ENCODE data around the gene HSD11B1L.

Gene HSD11B1L

DNA sequence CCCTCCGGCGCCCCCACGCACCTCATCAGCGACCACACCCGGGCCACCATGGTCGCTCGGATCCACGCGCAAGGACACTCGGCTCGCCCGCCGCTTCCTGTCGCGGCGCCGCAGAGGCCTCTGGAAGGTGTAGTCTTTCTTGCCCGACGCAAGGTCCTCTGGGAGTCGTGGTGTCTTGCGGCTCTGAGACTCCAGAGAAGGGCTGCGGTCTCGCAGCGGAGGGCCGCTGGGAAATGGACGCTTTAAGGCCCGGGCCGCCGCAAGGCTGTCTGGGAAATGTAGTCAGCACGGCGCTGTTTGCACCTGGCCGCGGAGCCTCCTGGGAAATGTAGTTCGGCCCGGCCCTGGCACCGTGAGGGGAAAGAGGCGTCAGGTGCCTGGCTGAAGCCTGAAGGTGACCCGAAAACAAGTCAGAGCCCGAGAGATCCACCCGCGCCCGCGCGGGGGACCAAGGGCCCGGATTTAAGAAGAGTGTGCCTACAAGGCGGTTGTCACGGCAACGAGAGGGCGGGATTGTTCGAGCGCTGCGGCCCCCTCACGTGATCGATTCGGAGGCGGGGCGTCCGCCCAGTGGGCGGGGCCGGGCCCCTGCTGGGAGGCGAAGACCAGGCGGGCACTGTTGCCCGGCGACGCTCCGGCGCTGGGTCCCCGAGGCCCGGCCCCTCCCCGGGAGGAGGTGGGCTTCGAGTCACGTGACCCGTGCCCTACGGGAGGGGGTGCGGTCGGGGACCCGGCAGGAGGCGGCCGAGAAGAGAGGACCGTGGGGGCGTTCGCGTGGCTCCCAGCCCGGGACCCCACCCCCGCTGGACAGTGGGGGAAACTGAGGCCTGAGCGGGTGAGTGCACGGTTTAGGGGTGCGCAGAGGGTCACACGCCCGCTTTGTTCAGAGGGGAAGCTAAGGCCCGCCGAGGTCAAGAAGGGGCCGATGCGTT lies at the start of gene HSD11B1L, which contains the start of gene MICOS13:
TSS of gene HSD11B1L (plus strand) at position 591 of the 932 bp plus-strand sequence. CDS start 3,806 bp downstream, outside the sequence.
TSS of gene MICOS13 (minus strand) at position 80 of the 932 bp plus-strand sequence. CDS start at position 50, 30 bp downstream.
- DNase-seq = peak; percentile 92 to 97

GRCh38 chr19:5631567-5632240 lies 49.1 kb upstream of the HSD11B1L start:
- DNase-seq = no peak

DNA sequence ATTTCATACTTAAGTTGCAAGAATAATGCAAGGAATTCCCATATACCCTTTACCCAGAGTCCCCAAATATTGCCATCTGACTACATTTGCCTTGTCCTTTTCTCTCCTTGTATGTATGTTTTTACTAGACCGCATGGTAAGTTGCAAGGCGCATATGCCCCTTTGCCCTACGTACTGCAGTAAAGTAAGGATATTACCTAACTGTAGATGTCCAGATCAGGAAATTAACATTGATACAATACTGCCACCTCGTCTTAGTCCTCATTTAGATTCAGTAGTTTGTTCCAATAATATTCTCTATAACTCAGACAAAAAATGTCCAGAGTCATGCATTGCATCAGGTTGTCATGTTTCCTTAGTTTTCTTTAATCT lies 48.6 kb upstream of the HSD11B1L start:
- no peak for DNase-seq

DNA sequence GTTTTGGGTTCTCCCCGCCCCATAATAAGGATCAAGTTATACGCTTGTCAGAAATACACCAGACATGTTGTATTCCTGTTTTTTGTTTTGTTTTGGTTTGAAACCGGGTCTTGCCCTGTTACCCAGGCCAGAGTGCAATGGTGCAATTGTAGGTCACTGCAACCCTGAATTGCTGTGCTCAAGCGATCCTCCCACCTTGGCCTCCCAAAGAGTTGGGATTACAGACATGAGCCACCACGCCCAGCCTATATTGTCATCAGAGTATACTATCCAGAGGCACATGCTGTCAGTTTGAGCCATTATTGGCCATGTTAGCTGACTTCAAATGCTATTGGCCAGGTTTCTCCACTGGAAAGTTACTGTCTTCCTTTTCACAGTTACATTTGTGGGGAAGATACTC lies 48.2 kb upstream of the HSD11B1L start:
- no peak for DNase-seq

- no peak for DNase-seq
These were observed 45.4 kb upstream of the HSD11B1L start for GRCh38 chr19:5635427-5635826.

DNA sequence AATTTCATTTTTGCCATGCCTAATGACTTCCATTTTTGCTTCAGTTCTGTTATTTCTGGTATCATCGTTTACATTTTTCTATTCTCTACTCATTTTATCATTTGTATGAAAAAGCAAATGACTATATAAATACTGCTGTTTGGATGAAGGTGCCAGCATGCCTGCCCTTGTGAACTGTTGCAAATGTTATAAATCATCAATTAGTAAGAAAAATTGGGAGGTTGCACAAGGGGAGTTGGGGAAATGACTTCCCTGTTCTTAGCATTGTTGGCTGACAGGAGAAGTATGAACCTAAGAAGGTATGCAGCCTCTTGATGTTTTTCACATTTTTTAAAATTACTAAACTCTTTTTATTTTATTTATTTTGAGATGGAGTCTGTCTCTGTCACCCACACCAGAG lies 42.9 kb upstream of the HSD11B1L start:
- DNase-seq = no peak

- no peak for DNase-seq
These were observed 39.7 kb upstream of the HSD11B1L start for GRCh38 chr19:5641171-5641570.

- no peak for DNase-seq
These were observed 38.6 kb upstream of the HSD11B1L start for GRCh38 chr19:5642204-5642603.

DNA sequence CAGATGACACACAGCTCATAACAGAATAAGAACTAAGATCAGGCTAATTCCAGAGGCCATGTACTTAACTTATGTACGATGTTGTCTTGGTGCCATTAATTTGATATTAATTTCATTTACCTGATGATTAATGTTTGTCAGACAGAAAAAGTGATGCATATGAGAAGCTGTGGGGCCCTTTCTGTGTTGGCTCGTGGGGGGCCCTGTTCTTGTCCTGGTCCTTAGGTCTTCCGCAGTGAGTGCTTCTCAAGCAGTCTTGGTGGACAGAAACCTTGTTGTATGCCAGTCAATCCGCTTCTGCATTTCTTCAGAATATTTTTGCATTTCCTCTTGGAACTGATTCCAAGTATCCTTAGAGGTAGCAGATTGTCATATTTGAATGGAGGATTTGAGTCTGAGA lies 37.8 kb upstream of the HSD11B1L start:
- no peak for DNase-seq

DNA sequence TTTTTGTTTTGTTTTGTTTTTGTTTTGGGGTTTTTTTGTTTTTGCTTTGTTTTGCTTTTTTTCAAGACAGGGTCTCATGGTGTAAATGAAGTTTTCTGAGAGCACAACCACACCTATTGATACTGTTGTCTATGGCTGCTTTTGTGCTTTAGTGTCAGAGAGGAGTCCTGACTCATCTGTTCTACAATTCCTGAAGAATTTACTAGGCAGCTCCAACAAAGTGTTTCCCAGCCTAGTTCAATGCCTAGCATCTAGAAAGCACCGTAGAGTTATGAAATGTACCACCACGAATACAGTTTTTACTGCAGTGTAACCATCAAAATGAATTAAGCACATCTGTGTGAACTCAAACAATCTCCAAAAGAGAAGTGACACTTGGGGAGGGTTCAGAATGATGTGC lies 36.8 kb upstream of the HSD11B1L start:
- no peak for DNase-seq

DNA sequence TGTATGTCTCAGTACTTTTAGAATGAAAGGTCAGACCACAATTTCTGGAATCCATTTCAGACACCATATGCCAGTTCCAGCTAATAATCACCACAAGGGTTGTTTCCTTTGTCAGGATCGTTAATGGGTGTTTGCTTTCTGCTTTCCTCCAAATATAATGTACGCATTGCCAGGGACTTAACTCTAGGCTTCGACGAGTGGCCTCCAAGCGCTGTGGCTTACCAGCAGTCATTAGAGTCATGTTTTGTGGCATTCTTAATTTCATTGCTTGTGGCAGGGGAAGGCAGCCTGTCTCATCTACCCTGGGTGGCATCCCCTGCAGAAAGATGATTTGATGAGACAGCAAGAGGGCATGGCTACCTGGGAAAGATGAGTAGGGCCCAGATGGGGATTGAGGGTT lies 35.4 kb upstream of the HSD11B1L start:
- no peak for DNase-seq

DNA sequence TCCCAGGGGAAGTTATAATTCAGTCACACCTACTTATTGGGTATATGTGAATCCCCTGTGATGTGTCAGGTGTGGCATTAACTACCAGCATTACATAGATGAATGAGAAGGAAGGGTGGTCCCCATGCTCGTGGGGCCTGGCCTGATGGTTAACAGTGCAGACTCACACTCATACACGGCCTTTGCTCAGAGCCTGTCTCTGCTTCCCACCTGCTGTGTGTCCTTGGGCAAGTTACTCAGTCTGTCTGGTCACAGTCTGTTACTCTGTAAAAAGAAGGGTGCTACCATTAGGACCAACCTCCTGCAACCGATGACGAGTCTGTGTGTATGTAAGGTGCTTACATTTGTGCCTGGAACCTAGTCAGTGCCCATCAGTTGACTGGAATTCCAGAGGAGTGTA lies 34.1 kb upstream of the HSD11B1L start:
- DNase-seq = no peak

DNA sequence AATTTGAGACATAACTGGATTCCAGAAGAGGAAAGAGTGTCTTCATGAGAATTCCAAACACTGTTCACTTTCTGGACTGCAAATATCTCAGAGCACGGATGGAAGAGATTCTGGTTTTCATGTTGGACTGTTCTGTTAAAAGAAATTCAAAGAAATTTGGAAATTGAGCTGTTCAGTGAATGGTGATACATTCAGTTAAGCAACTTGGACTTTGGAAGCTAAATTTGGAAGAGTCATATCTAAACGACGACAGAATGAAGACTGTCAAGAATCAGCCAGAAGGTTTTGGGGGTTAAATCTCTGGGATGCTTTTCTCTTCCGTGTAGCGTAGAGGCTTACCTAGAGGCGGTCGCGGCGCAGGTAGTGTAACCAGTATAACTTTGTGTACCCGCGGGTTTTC lies 32.4 kb upstream of the HSD11B1L start:
- no peak for DNase-seq

- no peak for DNase-seq
These were observed 29.5 kb upstream of the HSD11B1L start for GRCh38 chr19:5651361-5651760.

DNA sequence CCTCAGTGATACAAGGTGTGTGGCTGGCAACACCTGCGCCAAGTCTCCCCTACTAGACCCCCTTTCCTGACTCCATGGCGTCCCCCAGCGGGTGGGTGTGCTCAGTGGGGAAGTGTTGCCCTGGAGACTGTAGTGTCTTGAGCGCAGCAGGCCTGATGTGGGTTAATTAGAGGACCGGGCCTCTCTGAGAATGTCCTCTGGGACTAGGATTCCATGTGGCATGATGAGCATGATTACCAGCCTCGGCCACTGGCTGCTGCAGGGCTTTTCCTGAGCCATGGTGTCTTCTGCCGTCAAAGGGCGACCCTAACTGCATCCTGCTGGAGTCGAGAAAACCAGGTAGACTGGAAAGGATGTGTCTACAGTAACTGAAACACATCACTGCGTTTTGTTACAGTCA lies 28.6 kb upstream of the HSD11B1L start:
- no peak for DNase-seq

GRCh38 chr19:5654931-5655330 lies 25.9 kb upstream of the HSD11B1L start:
- no peak for DNase-seq

- DNase-seq = no peak
These were observed 25.4 kb upstream of the HSD11B1L start for GRCh38 chr19:5655412-5655811.

GRCh38 chr19:5661483-5661882 lies 19.3 kb upstream of the HSD11B1L start:
- no peak for DNase-seq

DNA sequence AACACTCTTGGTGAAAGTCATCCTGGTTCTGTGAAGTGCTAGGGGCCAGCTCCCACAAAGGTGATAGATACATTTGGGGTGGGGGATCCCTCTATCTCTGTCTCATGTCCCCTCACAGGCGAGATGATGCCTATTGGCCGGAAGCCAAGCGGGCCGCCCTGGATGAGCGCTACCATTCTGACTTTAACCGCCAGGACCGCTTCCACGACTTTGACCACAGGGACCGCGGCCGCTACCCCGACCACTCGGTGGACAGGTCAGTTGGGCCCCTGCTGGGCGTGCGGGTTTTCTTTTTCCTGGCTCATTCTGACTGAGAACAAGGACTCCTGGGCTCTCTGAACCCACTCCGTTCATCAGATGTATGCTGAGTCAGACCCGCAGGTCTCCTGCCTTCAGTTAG lies 16.9 kb upstream of the HSD11B1L start:
- no peak for DNase-seq

GRCh38 chr19:5664515-5664914 lies 16.3 kb upstream of the HSD11B1L start:
- DNase-seq = no peak

GRCh38 chr19:5665781-5666513 lies 14.9 kb upstream of the HSD11B1L start:
- DNase-seq = peak; percentile 9 to 33

GRCh38 chr19:5666921-5667610 lies 13.8 kb upstream of the HSD11B1L start:
- DNase-seq = no peak

DNA sequence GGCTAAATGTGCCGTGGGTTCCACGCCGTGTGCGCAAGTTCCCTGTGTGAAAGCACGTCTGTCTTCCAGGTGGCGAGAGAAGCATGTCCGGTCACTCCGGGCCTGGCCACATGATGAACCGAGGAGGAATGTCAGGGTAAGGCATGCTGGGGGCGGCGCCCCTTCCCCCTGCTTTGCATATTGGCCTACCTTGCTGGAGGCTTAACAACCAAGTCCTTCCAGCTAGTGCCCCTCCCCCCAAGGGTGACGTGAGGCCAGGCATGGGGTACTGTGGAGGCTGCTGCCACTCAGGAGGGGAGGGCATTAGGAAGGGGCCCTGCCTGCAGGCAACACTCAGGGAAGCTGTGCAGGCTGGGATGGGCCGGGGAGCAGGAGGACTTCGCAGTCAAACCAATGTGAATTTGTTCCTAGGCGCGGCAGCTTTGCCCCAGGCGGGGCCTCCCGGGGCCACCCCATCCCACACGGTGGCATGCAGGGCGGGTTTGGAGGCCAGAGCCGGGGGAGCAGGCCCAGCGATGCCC lies 13.0 kb upstream of the HSD11B1L start:
- no peak for DNase-seq

Data from SW 1271 (cell line).